Right lobe of liver (tissue), 6 donors: Measurements from ENCODE around the gene ZNF207. TPM values are rescaled to one million over a fixed set of nuclear protein-coding genes. Genes with fewer than 3 reads are reported as not detected.
"Not testable (repeated sequence)": the region's sequence is repeated elsewhere in the genome, so short reads cannot be mapped to it uniquely, and the experiment has no call there.

Experiments used
- ATAC-seq, 4 donors: fragments of 200-7000 bp; cut with Tn5 transposase; one replicate each; pipeline ENCODE4 v1.9.1; 2020; ENCODE audit warnings: mild to moderate bottlenecking in 4 of 4, moderate library complexity in 4 of 4
- DNase-seq, 3 donors: peaks; one replicate each; pipeline ENCODE4 v3.0.0-alpha.2; 2020
- H3K27ac ChIP-seq, 3 donors: fragments of 200-600 bp; one replicate each; pipeline ENCODE4 v1.8.0; 2022
- H3K27me3 ChIP-seq, 2 donors: fragments of 200-600 bp; one replicate each; pipeline ENCODE4 v1.8.0; 2022
- H3K36me3 ChIP-seq, 4 donors: fragments of 200-600 bp; sonication (generic) in 1 of 4; one replicate each; pipeline versions ENCODE4 v1.5.1 to v1.8.0; 2017 to 2022; ENCODE audit warnings: control low read depth in 1 of 4
- H3K4me1 ChIP-seq, 4 donors: fragments of 200-600 bp; sonication (generic) in 1 of 4; one replicate each; pipeline versions ENCODE4 v1.5.1 to v1.8.0; 2017 to 2022; ENCODE audit warnings: control low read depth in 1 of 4
- H3K4me3 ChIP-seq, 3 donors: fragments of 200-600 bp; one replicate each; pipeline ENCODE4 v1.8.0; 2022
- H3K9me3 ChIP-seq, 4 donors: fragments of 200-600 bp; sonication (generic) in 1 of 4; one replicate each; pipeline versions ENCODE4 v1.5.1 to v1.8.0; 2017 to 2022; ENCODE audit warnings: control low read depth in 1 of 4
- POLR2A ChIP-seq: fragments of 450-650 bp; IDR thresholded peaks from one replicate; pipeline ENCODE4 v1.6.1; 2017; ENCODE audit warnings: antibody characterized with exemption, mild to moderate bottlenecking
- WGBS: methylation state at CpG from one replicate; pipeline ENCODE4 v1.1.6; 2018; ENCODE audit warnings: low coverage, low lambda C conversion rate; ENCODE audit not compliant: insufficient coverage; ENCODE audit errors: missing lambda C conversion rate; 5-methylcytosine and 5-hydroxymethylcytosine counted together
- intact Hi-C, 2 donors: fragments of 100-400 bp; cut with DNase I; formaldehyde crosslinking; loops; one replicate each; pipeline versions ENCODE4 v1.11.2 to v1.14.1; 2022
- total RNA-seq, 6 experiments: library from RNA; depleted of rRNA in 2 of 6; stranded (reverse); fragments of >200 nt in 2 of 6; fragmentation: NEBNext Ultra II Directional in 3 of 6; extraction: Animal tissue kit (Norgen Biotek cat#: 25700) in 3 of 6; gene quantifications; one replicate each; pipeline versions ENCODE4 v1.1.0 to v1.2.4, GENCODE V29; 2016 to 2023
- TF ChIP-seq, protein P1 (sequence below), 4 donors: fragments of 200-600 bp in 3 of 4; fragments of 450-650 bp in 1 of 4; IDR thresholded peaks; one replicate each; pipeline versions ENCODE4 v1.5.1 to v1.8.0; 2016 to 2022; ENCODE audit warnings: antibody characterized with exemption in 4 of 4, mild to moderate bottlenecking in 2 of 4
- donor health status: DM: no; HTN: yes; CAD: no.
- donor health status: DM: no; HTN: no; CAD: no.
- donor health status: DM: no; HTN: no; CAD: no.
- donor health status: DM: no; HTN: yes; CAD: no.
- donor health status: DM: no; HTN: yes; CAD: no.

ZNF207 gene
- total RNA-seq, 6 experiments from 2014 or later, result 48.0 to 91.1 (median 68.7) TPM

DNA sequence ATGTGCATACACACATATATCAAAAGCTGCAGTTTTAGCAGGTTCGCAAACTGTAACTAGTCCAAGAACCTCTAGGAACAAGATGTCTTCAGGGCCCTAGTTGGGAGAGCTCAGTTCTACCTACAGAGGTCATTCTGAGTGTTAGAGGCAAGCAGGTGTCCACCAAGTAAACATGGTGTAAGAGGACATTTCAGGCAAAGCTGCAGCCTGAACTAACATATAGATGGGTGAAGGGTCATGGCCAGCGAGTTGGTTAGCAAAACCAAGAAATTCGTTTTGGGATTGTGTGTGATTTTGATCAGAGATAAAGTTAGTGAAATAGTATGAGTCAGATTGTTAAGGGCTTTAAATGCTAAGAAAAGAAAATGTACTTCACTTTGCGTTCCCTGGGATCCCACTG, 32.6 kb upstream of the ZNF207 start:
- ATAC-seq (no peak), DNase-seq (no peak)

DNA sequence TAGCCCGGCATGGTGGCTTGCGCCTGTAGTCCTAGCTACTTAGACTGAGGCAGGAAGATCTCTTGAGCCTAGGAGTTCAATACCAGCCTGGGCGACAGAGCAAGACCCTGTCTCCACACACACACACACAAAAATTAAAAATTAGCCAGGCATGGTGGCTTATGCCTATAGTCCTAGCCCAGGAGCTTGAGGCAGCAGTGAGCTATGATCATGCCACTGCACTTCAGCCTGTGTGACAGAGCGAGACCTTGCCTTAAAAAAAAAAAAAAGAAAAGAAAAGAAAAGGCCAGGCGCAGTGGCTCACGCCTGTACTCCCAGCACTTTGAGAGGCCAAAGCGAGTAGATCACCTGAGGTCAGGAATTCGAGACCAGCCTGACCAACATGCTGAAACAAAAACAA, 31.9 kb upstream of the ZNF207 start:
- Histone ChIP-seq H3K9me3 (no peaks in the 10 kb centered on the region), H3K36me3 (no peaks in the 10 kb centered on the region), H3K4me1 (no peaks in the 10 kb centered on the region), H3K27me3 (no peaks in the 10 kb centered on the region), H3K27ac (no peak overlapping the region), H3K4me3 (no peak overlapping the region)
- TF ChIP-seq POLR2A, result no peak
- TF ChIP-seq, protein P1, sequence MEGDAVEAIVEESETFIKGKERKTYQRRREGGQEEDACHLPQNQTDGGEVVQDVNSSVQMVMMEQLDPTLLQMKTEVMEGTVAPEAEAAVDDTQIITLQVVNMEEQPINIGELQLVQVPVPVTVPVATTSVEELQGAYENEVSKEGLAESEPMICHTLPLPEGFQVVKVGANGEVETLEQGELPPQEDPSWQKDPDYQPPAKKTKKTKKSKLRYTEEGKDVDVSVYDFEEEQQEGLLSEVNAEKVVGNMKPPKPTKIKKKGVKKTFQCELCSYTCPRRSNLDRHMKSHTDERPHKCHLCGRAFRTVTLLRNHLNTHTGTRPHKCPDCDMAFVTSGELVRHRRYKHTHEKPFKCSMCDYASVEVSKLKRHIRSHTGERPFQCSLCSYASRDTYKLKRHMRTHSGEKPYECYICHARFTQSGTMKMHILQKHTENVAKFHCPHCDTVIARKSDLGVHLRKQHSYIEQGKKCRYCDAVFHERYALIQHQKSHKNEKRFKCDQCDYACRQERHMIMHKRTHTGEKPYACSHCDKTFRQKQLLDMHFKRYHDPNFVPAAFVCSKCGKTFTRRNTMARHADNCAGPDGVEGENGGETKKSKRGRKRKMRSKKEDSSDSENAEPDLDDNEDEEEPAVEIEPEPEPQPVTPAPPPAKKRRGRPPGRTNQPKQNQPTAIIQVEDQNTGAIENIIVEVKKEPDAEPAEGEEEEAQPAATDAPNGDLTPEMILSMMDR (IDR thresholded peaks at IDR 0.05), result no peak
- no peak for DNase-seq
- intact Hi-C loops, result no loop called here
- WGBS, result 57% methylated on average over 8 of the region's 8 CpGs
- no peak for ATAC-seq

More for the DNA sequence above, 32.6 kb upstream of the ZNF207 start:
- Histone ChIP-seq H3K36me3 (no peaks in the 10 kb centered on the region), H3K27ac (no peak overlapping the region), H3K4me1 (no peaks in the 10 kb centered on the region), H3K27me3 (no peaks in the 10 kb centered on the region), H3K4me3 (no peak overlapping the region), H3K9me3 (no peaks in the 10 kb centered on the region)
- TF ChIP-seq, protein P1 (IDR thresholded peaks at IDR 0.05), result no peak
- no peak for TF ChIP-seq POLR2A
- 81% methylated on average over 4 of the region's 4 CpGs for WGBS
- intact Hi-C loops, result no loop called here

- H3K27me3 ChIP-seq, result no peaks in the 10 kb centered on the region
- H3K9me3 ChIP-seq, result no peaks in the 10 kb centered on the region
- TF ChIP-seq, protein P1 (IDR thresholded peaks at IDR 0.05), result peak; percentile 87 to 94 (median 91)
- no peak for TF ChIP-seq POLR2A
- no peak overlapping the region for H3K4me3 ChIP-seq
- H3K4me1 ChIP-seq, result no peaks in the 10 kb centered on the region
- 67% methylated on average over 1 of the region's 5 CpGs for WGBS
- no peak overlapping the region for H3K27ac ChIP-seq
- intact Hi-C loops, result no loop called here
- H3K36me3 ChIP-seq, result no peaks in the 10 kb centered on the region
- peak; percentile 85 to 92 (median 90) for ATAC-seq
- DNase-seq, result peak; percentile 74 to 83 (median 75)
These were observed 30.4 kb upstream of the ZNF207 start for GRCh38 chr17:32319548-32319905.

DNA sequence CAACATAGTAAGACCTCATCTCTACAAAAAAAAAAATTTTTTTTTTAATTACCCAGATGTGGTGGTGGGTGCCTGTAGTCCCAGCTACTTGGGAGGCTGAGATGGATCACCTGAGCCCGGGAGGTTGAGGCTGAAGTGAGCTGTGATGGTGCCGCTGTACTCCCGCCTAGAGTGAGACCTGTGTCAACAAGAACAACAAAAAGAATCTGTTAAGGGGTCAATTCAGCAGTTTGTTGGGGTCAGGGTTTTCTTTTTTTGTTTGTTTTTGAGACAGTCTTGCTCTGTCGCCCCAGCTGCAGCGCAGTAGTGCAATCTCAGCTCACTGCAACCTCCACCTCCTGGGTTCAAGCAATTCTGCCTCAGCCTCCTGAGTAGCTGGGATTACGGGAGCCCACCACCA, 29.9 kb upstream of the ZNF207 start:
- intact Hi-C loops, result loop anchor here (5.0 kb wide), 2 partner anchors 63 to 68 kb away; no protein-coding TSS in a partner anchor
- 75% methylated on average over 6 of the region's 6 CpGs for WGBS
- DNase-seq, H3K27ac ChIP-seq, H3K4me3 ChIP-seq, H3K36me3 ChIP-seq, H3K27me3 ChIP-seq, H3K9me3 ChIP-seq, H3K4me1 ChIP-seq, ATAC-seq: not testable (repeated sequence)

GRCh38 chr17:32320847-32321246, 29.1 kb upstream of the ZNF207 start:
- ATAC-seq (no peak), DNase-seq (no peak)
- no peaks in the 10 kb centered on the region for H3K9me3 ChIP-seq
- no peaks in the 10 kb centered on the region for H3K27me3 ChIP-seq
- H3K4me3 ChIP-seq, result no peak overlapping the region
- H3K27ac ChIP-seq, result no peak overlapping the region
- 98% methylated on average over 9 of the region's 15 CpGs for WGBS
- TF ChIP-seq POLR2A, result no peak
- TF ChIP-seq, protein P1 (IDR thresholded peaks at IDR 0.05), result no peak
- no peaks in the 10 kb centered on the region for H3K36me3 ChIP-seq
- intact Hi-C loops, result loop anchor here (5.0 kb wide), 2 partner anchors 64 to 69 kb away; no protein-coding TSS in a partner anchor
- no peaks in the 10 kb centered on the region for H3K4me1 ChIP-seq
